ENCODE data around the gene CSTF3. TPM values are rescaled to one million over a fixed set of nuclear protein-coding genes. Genes with fewer than 3 reads are reported as not detected.

Gene CSTF3
- total RNA-seq, 1 experiment from 2014 or later, result 45.6 TPM

GRCh38 chr11:33133761-33134160, 27.5 kb downstream of the CSTF3 start:
- no peak for TF ChIP-seq CTCF (IDR thresholded peaks at IDR 0.05; ENCODE audit: insufficient read depth in 1 of 2, low read depth in 1 of 2, low read length in 1 of 2, severe bottlenecking in 1 of 2, unreplicated experiment in 1 of 2)
- no peak for DNase-seq
- peak overlapping the region; percentile 28 for H3K27ac Mint-ChIP-seq (ENCODE audit: unreplicated experiment)

GRCh38 chr11:33132510-33132909, 28.8 kb downstream of the CSTF3 start:
- no peaks in the 10 kb centered on the region for H3K9me3 ChIP-seq
- no peak overlapping the region for H3K4me3 ChIP-seq (ENCODE audit: low read depth, low read length)
- peaks cover 36% of the 10 kb centered on the region for H3K36me3 Mint-ChIP-seq (ENCODE audit: insufficient read depth, unreplicated experiment)
- POLR2A ChIA-PET, result no interaction called here
- no peak overlapping the region for H3K4me3 Mint-ChIP-seq (ENCODE audit: unreplicated experiment)
- H3K4me1 ChIP-seq, result peaks cover 20% of the 10 kb centered on the region
- no peak for TF ChIP-seq CTCF (IDR thresholded peaks at IDR 0.05; ENCODE audit: insufficient read depth in 1 of 2, low read depth in 1 of 2, low read length in 1 of 2, severe bottlenecking in 1 of 2, unreplicated experiment in 1 of 2)
- no peaks in the 10 kb centered on the region for H3K9me3 Mint-ChIP-seq (ENCODE audit: unreplicated experiment)
- H3K27ac Mint-ChIP-seq (ENCODE audit: unreplicated experiment), result no peak overlapping the region
- no peaks in the 10 kb centered on the region for H3K36me3 ChIP-seq (ENCODE audit: control insufficient read depth, insufficient read depth, low read length)
- peaks cover 7% of the 10 kb centered on the region for H3K4me1 Mint-ChIP-seq (ENCODE audit: low read depth, unreplicated experiment)
- H3K27me3 ChIP-seq (replicated peaks; ENCODE audit: control insufficient read depth, insufficient read depth, low read length), result no peaks in the 10 kb centered on the region
- no peak for DNase-seq
- H3K27me3 Mint-ChIP-seq (ENCODE audit: insufficient read depth, unreplicated experiment), result no peaks in the 10 kb centered on the region
- CTCF ChIA-PET, result no interaction called here
- intact Hi-C loops (cut with micrococcal nuclease; ENCODE audit: unreplicated experiment), result no loop called here
- no TSS peak for BruUV-seq (replicated peaks)

More at GRCh38 chr11:33133761-33134160, 27.5 kb downstream of the CSTF3 start:
- H3K36me3 Mint-ChIP-seq (ENCODE audit: insufficient read depth, unreplicated experiment), result peaks cover 32% of the 10 kb centered on the region
- H3K4me1 Mint-ChIP-seq (ENCODE audit: low read depth, unreplicated experiment), result peaks cover 3% of the 10 kb centered on the region
- Histone ChIP-seq H3K36me3 (ENCODE audit: control insufficient read depth, insufficient read depth, low read length) (no peaks in the 10 kb centered on the region), H3K4me1 (peaks cover 10% of the 10 kb centered on the region; the same call in 1 of the 2 replicates), H3K9me3 (no peaks in the 10 kb centered on the region), H3K4me3 (ENCODE audit: low read depth, low read length) (no peak overlapping the region), H3K27me3 (replicated peaks; ENCODE audit: control insufficient read depth, insufficient read depth, low read length) (no peaks in the 10 kb centered on the region)
- H3K9me3 Mint-ChIP-seq (ENCODE audit: unreplicated experiment), result no peaks in the 10 kb centered on the region
- CTCF ChIA-PET, result no interaction called here
- H3K27me3 Mint-ChIP-seq (ENCODE audit: insufficient read depth, unreplicated experiment), result no peaks in the 10 kb centered on the region
- POLR2A ChIA-PET, result no interaction called here
- no peak overlapping the region for H3K4me3 Mint-ChIP-seq (ENCODE audit: unreplicated experiment)
- intact Hi-C loops (cut with micrococcal nuclease; ENCODE audit: unreplicated experiment), result no loop called here
- BruUV-seq (replicated peaks), result no TSS peak

- DNase-seq, result peak in 1 of 2 experiments; percentile 53
- no peak for TF ChIP-seq CTCF (IDR thresholded peaks at IDR 0.05; ENCODE audit: insufficient read depth in 1 of 2, low read depth in 1 of 2, low read length in 1 of 2, severe bottlenecking in 1 of 2, unreplicated experiment in 1 of 2)
- H3K27me3 Mint-ChIP-seq (ENCODE audit: insufficient read depth, unreplicated experiment), result no peaks in the 10 kb centered on the region
- H3K27ac Mint-ChIP-seq (ENCODE audit: unreplicated experiment), result no peak overlapping the region
- Histone ChIP-seq H3K36me3 (ENCODE audit: control insufficient read depth, insufficient read depth, low read length) (no peaks in the 10 kb centered on the region), H3K4me3 (ENCODE audit: low read depth, low read length) (no peak overlapping the region), H3K4me1 (peaks cover 31% of the 10 kb centered on the region), H3K27me3 (replicated peaks; ENCODE audit: control insufficient read depth, insufficient read depth, low read length) (no peaks in the 10 kb centered on the region), H3K9me3 (no peaks in the 10 kb centered on the region)
- peaks cover 14% of the 10 kb centered on the region for H3K4me1 Mint-ChIP-seq (ENCODE audit: low read depth, unreplicated experiment)
- H3K36me3 Mint-ChIP-seq (ENCODE audit: insufficient read depth, unreplicated experiment), result peaks cover 26% of the 10 kb centered on the region
- no TSS peak for BruUV-seq (replicated peaks)
- no peak overlapping the region for H3K4me3 Mint-ChIP-seq (ENCODE audit: unreplicated experiment)
- CTCF ChIA-PET, result no interaction called here
- no peaks in the 10 kb centered on the region for H3K9me3 Mint-ChIP-seq (ENCODE audit: unreplicated experiment)
- intact Hi-C loops (cut with micrococcal nuclease; ENCODE audit: unreplicated experiment), result no loop called here
- POLR2A ChIA-PET, result no interaction called here
Measured at GRCh38 chr11:33128739-33129138, 32.5 kb downstream of the CSTF3 start.
